Hepatocyte (in vitro differentiated cells): ENCODE measurements around the gene RYR3. TPM values are rescaled to one million over a fixed set of nuclear protein-coding genes. Genes with fewer than 3 reads are reported as not detected.

Experiments used
- DNase-seq: peaks from one replicate; pipeline ENCODE4 v3.0.0-alpha.2; 2016; ENCODE audit warnings: low spot score
- H2AFZ ChIP-seq: fragments of 200-600 bp; sonication (generic); 2 replicates; pipeline ENCODE4 v1.6.0; 2016; ENCODE audit warnings: antibody characterized with exemption, mild to moderate bottlenecking
- H3K27ac ChIP-seq: fragments of 200-600 bp; sonication (generic); 2 replicates; pipeline ENCODE4 v1.5.1; 2016; ENCODE audit warnings: mild to moderate bottlenecking
- H3K27me3 ChIP-seq: fragments of 200-600 bp; sonication (generic); 2 replicates; pipeline ENCODE4 v1.6.1; 2016
- H3K36me3 ChIP-seq: fragments of 200-600 bp; sonication (generic); replicated peaks from 2 replicates; pipeline ENCODE4 v1.5.1; 2016; ENCODE audit warnings: low read depth; ENCODE audit not compliant: insufficient read depth
- H3K4me1 ChIP-seq: fragments of 200-600 bp; sonication (generic); 2 replicates; pipeline ENCODE4 v1.5.1; 2016; ENCODE audit warnings: mild to moderate bottlenecking, moderate library complexity; ENCODE audit not compliant: insufficient read depth
- H3K4me2 ChIP-seq: fragments of 200-600 bp; sonication (generic); 2 replicates; pipeline ENCODE4 v1.6.0; 2016
- H3K4me3 ChIP-seq: fragments of 200-600 bp; sonication (generic); 2 replicates; pipeline ENCODE4 v1.5.1; 2016; ENCODE audit warnings: mild to moderate bottlenecking
- H3K79me2 ChIP-seq: fragments of 200-600 bp; sonication (generic); 2 replicates; pipeline ENCODE4 v1.6.0; 2017; ENCODE audit warnings: mild to moderate bottlenecking
- H3K9me2 ChIP-seq: fragments of 200-600 bp; sonication (generic); replicated peaks from 2 replicates; pipeline ENCODE4 v1.6.0; 2017; ENCODE audit warnings: mild to moderate bottlenecking; ENCODE audit not compliant: insufficient read depth
- H3K9me3 ChIP-seq: fragments of 200-600 bp; sonication (generic); 2 replicates; pipeline ENCODE4 v1.5.1; 2016; ENCODE audit warnings: low read depth, mild to moderate bottlenecking
- H4K20me1 ChIP-seq: fragments of 200-600 bp; sonication (generic); 2 replicates; pipeline ENCODE4 v1.6.0; 2016; ENCODE audit warnings: mild to moderate bottlenecking; ENCODE audit not compliant: insufficient read depth, poor library complexity, severe bottlenecking
- CTCF ChIP-seq: fragments of 200-600 bp; sonication (generic); IDR thresholded peaks from 2 replicates; pipeline ENCODE4 v1.5.1; 2016; ENCODE audit warnings: antibody characterized with exemption, mild to moderate bottlenecking; ENCODE audit not compliant: poor library complexity
- EZH2 ChIP-seq: fragments of 200-600 bp; sonication (generic); IDR thresholded peaks from 2 replicates; pipeline ENCODE4 v1.6.1; 2016; ENCODE audit warnings: antibody characterized with exemption, mild to moderate bottlenecking, borderline replicate concordance
- EZH2phosphoT487 ChIP-seq: fragments of 200-600 bp; sonication (generic); IDR thresholded peaks from one replicate; pipeline ENCODE4 v1.6.1; 2018; ENCODE audit warnings: antibody characterized with exemption, mild to moderate bottlenecking, low read depth, moderate library complexity; ENCODE audit not compliant: unreplicated experiment, severe bottlenecking
- WGBS: methylation state at CpG from one replicate; pipeline ENCODE4 v1.1.6; 2016; ENCODE audit warnings: low lambda C conversion rate; ENCODE audit errors: missing lambda C conversion rate; 5-methylcytosine and 5-hydroxymethylcytosine counted together
- polyA plus RNA-seq: library from polyadenylated mRNA; unstranded; fragments of >200 nt; fragmentation: Nextera tagmentation; extraction: Ambion mirVana; gene quantifications from 2 replicates; pipeline ENCODE4 v1.2.1, GENCODE V29; 2016
- total RNA-seq: library from RNA; depleted of rRNA; stranded (reverse); fragments of >200 nt; gene quantifications from 2 replicates; pipeline ENCODE4 v1.2.3, GENCODE V29; 2014

RYR3 gene
- total and polyA plus RNA-seq, 2 experiments from 2014 or later = 0.36 to 0.37 TPM

GRCh38 chr15:33547876-33548275 is 237.1 kb downstream of the RYR3 start:
- H3K4me2 ChIP-seq = no peak overlapping the region
- DNase-seq = peak; percentile 73
- WGBS = 34% methylated on average over 5 of the region's 5 CpGs
- no peaks in the 10 kb centered on the region for H3K9me2 ChIP-seq
- TF ChIP-seq EZH2 = no peak
- no peak for TF ChIP-seq EZH2phosphoT487
- TF ChIP-seq CTCF = no peak
- H3K27ac ChIP-seq = no peak overlapping the region
- no peak overlapping the region for H3K4me3 ChIP-seq
- H3K27me3 ChIP-seq = no peaks in the 10 kb centered on the region
- no peaks in the 10 kb centered on the region for H3K4me1 ChIP-seq
- H3K36me3 ChIP-seq = no peaks in the 10 kb centered on the region
- H3K79me2 ChIP-seq = no peaks in the 10 kb centered on the region
- no peak overlapping the region for H2AFZ ChIP-seq
- no peaks in the 10 kb centered on the region for H3K9me3 ChIP-seq
- H4K20me1 ChIP-seq = no peaks in the 10 kb centered on the region

GRCh38 chr15:33551860-33552259 is 241.1 kb downstream of the RYR3 start:
- Histone ChIP-seq H3K4me2 (no peak overlapping the region), H3K79me2 (no peaks in the 10 kb centered on the region), H3K27me3 (no peaks in the 10 kb centered on the region), H3K9me3 (no peaks in the 10 kb centered on the region), H3K9me2 (no peaks in the 10 kb centered on the region), H4K20me1 (no peaks in the 10 kb centered on the region), H3K36me3 (no peaks in the 10 kb centered on the region), H3K4me3 (no peak overlapping the region), H2AFZ (no peak overlapping the region), H3K4me1 (no peaks in the 10 kb centered on the region), H3K27ac (no peak overlapping the region)
- WGBS = 59% methylated on average over 6 of the region's 6 CpGs
- DNase-seq = no peak
- no peak for TF ChIP-seq EZH2
- TF ChIP-seq EZH2phosphoT487 = no peak
- TF ChIP-seq CTCF = no peak

- Histone ChIP-seq H3K9me3 (no peaks in the 10 kb centered on the region), H4K20me1 (no peaks in the 10 kb centered on the region), H3K27ac (no peak overlapping the region), H3K4me1 (no peaks in the 10 kb centered on the region), H3K27me3 (no peaks in the 10 kb centered on the region), H3K36me3 (no peaks in the 10 kb centered on the region), H3K9me2 (no peaks in the 10 kb centered on the region), H3K4me3 (no peak overlapping the region), H3K79me2 (no peaks in the 10 kb centered on the region), H2AFZ (no peak overlapping the region), H3K4me2 (no peak overlapping the region)
- no peak for DNase-seq
- TF ChIP-seq EZH2phosphoT487 (no peak), CTCF (no peak), EZH2 (no peak)
- 90% methylated on average over 4 of the region's 4 CpGs for WGBS
These were observed 242.4 kb downstream of the RYR3 start for GRCh38 chr15:33553157-33553556.
